Measurements from ENCODE around the gene GUCA1A.
"Not testable (repeated sequence)": the region's sequence is repeated elsewhere in the genome, so short reads cannot be mapped to it uniquely, and the experiment has no call there.

Gene GUCA1A

DNA sequence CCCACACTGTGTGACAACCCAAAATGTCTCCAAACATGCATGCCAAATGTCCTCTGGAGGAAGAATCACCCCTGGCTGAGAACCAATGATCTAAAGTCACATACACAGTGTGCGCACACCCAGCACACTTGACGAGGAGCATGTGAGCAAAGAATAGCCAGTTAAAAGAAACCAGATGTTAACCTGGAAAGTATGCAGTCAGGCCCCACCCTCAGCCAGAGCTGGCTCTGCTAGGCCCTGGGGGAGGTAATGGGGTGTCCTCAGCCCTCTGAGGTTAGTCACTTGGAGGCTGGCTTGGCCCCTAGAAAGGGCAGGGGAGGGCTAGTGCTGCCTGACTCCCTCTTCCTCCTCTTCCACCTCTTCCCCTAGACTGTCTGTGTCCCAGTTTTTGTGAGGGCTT is 15.2 kb upstream of the GUCA1A start:
- Mint-ChIP-seq H3K4me1 (no peaks in the 10 kb centered on the region), H3K27me3 (peaks cover 7% of the 10 kb centered on the region), H3K27ac (no peak overlapping the region), H3K4me3 (no peak overlapping the region), H3K9me3 (no peaks in the 10 kb centered on the region)
- ATAC-seq = no peak
- no peak for DNase-seq

DNA sequence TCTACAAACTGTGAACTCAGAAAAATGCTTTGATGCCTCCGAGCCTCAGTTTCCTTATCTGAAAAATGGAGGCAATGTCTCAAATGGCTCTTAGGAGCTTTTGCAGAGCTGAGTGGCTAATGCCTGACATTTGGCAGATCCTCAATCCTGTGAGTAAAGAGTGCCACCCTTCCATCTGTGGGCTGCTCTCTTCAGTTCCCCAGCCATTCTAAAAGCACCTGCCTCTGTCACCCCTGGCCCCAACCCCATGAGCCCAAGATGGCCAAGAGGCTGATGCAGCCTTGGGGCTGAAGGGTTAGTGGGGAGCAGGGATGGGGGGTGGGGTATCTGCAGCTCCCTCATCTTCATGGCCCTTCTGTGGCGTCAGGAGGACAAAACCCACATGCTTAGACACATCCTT is 14.5 kb upstream of the GUCA1A start:
- no peaks in the 10 kb centered on the region for H3K4me1 Mint-ChIP-seq
- H3K27ac Mint-ChIP-seq = no peak overlapping the region
- no peaks in the 10 kb centered on the region for H3K9me3 Mint-ChIP-seq
- DNase-seq (no peak), ATAC-seq (no peak)
- H3K4me3 Mint-ChIP-seq = no peak overlapping the region
- peaks cover 7% of the 10 kb centered on the region for H3K27me3 Mint-ChIP-seq

DNA sequence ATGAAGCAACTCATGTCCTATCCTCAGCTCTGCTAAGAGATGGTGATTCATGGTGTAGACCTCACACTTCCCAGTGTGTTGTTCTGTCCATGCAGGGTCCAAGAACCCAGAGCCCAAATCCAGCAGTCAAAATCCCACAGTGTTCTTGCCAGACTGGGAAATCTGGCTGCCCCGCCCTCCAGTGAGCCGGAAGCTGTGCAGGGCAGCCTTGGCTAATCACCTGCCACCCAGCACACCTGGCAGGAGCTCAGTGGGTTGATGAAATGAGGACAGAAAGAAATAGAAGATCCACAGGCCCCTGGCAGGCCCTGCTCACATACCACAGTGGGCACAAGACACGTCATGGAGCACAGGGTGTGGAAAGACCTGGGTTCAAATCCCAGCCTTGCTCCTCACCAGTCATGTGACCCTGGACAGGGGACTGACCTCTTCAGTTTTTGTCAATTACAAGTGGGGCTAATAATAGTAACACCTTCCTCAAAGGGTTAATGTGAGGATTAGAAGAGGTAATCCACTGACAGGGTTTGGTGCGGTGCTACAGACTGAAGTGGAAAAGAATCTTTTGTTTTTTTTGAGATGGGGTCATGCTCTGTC is 13.6 kb upstream of the GUCA1A start:
- H3K27ac Mint-ChIP-seq = no peak overlapping the region
- no peaks in the 10 kb centered on the region for H3K9me3 Mint-ChIP-seq
- no peak for ATAC-seq
- H3K4me3 Mint-ChIP-seq = no peak overlapping the region
- DNase-seq = no peak
- no peaks in the 10 kb centered on the region for H3K4me1 Mint-ChIP-seq
- H3K27me3 Mint-ChIP-seq = peaks cover 7% of the 10 kb centered on the region

DNA sequence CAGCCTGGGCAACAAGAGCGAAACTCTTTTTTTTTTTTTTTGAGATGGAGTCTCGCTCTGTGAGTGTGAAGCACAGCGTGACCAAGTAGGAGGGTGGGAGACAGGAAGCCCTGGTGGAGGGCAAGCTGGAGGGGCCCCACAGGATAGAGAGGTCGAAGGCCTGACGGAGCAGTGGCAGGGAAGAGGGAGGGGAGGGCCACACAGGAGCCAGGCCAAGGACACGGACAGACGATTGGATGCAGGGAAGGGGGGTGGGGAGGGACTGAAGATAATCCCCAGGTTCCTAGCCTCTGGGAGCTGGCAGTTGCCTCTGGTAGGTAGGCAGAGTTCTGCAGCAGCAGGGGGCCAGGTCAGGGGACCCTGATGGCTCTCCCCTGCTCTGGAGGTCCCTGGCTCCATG is 10.8 kb upstream of the GUCA1A start:
- DNase-seq (no peak), ATAC-seq (no peak)
- H3K27me3 Mint-ChIP-seq = peaks cover 7% of the 10 kb centered on the region
- no peaks in the 10 kb centered on the region for H3K9me3 Mint-ChIP-seq
- no peak overlapping the region for H3K27ac Mint-ChIP-seq
- no peak overlapping the region for H3K4me3 Mint-ChIP-seq
- H3K4me1 Mint-ChIP-seq = peaks cover 8% of the 10 kb centered on the region

DNA sequence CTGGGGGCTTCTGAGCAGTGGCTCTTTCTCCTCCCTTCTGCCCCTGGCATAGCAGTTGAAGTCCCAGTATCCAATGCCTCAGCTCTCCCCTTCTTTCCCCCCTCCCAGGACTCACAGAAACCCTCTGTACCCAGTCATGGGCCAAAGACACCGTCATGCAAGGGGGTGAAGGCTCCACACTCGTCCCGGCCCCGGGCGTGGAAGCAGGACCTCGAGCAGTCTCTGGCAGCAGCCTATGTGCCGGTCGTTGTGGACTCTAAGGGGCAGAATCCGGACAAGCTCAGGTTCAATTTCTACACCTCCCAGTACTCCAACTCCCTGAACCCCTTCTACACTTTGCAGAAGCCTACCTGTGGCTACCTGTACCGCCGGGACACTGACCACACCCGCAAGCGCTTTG is 10.4 kb upstream of the GUCA1A start:
- no peak overlapping the region for H3K4me3 Mint-ChIP-seq
- H3K4me1 Mint-ChIP-seq = peaks cover 8% of the 10 kb centered on the region
- no peaks in the 10 kb centered on the region for H3K9me3 Mint-ChIP-seq
- H3K27me3 Mint-ChIP-seq = peaks cover 7% of the 10 kb centered on the region
- DNase-seq (no peak), ATAC-seq (no peak)
- no peak overlapping the region for H3K27ac Mint-ChIP-seq

DNA sequence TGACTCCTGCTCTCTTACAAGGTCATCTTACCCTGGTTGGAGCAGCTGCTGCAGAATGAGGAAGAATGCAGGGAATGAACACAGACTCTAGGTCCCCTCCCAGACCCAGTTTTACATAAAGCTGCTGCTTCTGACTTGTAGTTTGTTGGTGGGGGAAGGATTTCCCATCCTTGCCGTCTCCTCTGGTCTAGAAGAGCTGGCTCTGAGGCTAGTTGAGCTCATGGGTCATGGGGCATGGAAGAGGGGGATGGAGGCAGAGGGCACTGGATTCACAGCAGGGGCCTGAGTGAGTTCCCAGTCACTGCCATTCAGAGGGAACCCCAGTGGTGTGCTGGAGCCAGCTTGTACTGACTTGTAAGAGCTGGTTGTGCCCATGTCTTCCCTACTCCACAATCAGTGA is 9.2 kb upstream of the GUCA1A start:
- H3K27me3 Mint-ChIP-seq = peaks cover 7% of the 10 kb centered on the region
- DNase-seq = no peak
- H3K27ac Mint-ChIP-seq = peak overlapping the region in 1 of 2 donors; percentile 84
- H3K4me3 Mint-ChIP-seq = no peak overlapping the region
- H3K9me3 Mint-ChIP-seq = no peaks in the 10 kb centered on the region
- H3K4me1 Mint-ChIP-seq = peaks cover 8% of the 10 kb centered on the region
- ATAC-seq = no peak

DNA sequence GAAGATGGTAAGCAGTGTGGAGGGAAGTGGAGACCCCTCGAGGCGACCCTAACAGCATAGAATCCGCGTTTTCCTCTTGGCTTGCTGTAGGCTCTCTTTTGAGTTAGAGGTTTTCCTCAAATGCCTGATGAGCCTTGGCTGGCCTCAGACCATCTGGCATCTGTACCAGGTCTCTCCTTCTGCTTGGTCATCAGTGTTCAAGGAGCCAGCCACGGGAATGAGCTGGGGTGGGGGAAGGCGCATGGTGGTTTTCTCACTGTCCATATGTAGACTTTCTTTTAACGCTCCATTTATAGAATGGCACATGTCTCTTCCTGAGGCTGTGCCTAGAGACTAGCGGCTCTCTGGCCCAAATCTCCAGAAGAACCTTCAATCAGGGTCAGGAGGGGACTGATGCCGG is 8.1 kb upstream of the GUCA1A start:
- peaks cover 7% of the 10 kb centered on the region for H3K27me3 Mint-ChIP-seq
- no peak overlapping the region for H3K4me3 Mint-ChIP-seq
- ATAC-seq (no peak), DNase-seq (no peak)
- no peaks in the 10 kb centered on the region for H3K9me3 Mint-ChIP-seq
- H3K4me1 Mint-ChIP-seq = peaks cover 8% of the 10 kb centered on the region
- H3K27ac Mint-ChIP-seq = no peak overlapping the region

DNA sequence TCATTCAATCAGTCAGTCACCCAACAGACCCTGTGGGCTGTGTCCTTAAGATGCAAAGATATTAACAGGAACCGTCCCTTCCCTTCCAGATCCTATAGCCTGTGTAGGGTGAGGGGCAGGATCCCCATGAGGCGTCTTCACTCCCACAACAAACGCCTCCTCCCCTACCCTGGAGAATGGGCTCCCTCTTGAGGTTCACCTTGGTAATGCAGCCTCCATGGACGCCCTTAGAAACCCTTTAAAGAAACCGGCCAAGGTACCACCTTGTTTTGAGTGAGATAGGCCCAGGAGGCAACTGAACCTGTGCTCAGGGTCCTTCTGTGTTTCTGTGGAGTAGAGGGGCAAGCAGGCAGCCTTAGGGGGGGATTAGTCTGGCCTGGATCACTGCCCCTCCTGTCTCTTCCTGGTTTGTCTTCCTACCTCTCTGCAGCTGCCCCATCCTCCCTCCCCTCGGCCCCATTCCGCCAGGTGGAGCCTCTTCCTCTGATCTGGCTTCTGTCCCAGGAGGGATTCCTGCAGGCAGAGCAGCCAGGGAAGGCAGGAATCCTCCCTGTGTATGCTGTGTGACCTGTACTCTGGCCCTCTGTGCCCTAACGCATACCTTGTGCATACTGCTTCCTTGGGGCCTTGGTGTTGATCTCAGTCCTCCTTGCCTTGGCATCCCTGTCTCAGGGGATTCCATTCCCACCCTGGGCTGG is 6.6 kb upstream of the GUCA1A start:
- ATAC-seq (peak; percentile 92), DNase-seq (peak; percentile 77 to 79)
- Mint-ChIP-seq H3K9me3 (no peaks in the 10 kb centered on the region), H3K27me3 (no peaks in the 10 kb centered on the region), H3K4me1 (peaks cover 8% of the 10 kb centered on the region), H3K4me3 (no peak overlapping the region), H3K27ac (peak overlapping the region; percentile 88 to 94)

DNA sequence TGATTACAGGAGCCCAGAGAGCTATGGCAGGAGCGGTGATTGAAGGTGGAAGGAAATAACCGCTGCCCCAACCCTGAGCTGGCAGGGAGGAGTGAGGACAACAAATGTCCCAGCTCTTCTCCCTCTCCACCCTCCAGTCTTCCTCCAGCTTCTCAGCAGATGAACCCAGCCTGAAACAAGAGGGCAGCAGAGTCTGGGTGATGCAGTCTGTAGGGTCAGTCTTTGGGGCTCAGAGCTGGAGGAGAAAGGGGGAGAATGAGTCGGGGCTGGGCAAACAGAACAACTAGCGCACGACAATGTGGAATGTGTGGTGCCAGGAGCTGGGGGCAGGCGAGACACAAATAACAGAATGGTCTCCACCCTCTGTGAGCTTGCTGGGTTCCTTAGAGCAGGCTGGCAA is 4.5 kb upstream of the GUCA1A start:
- Mint-ChIP-seq H3K9me3 (no peaks in the 10 kb centered on the region), H3K27me3 (no peaks in the 10 kb centered on the region), H3K27ac (no peak overlapping the region), H3K4me3 (no peak overlapping the region), H3K4me1 (peaks cover 8% of the 10 kb centered on the region)
- no peak for DNase-seq
- ATAC-seq = no peak

DNA sequence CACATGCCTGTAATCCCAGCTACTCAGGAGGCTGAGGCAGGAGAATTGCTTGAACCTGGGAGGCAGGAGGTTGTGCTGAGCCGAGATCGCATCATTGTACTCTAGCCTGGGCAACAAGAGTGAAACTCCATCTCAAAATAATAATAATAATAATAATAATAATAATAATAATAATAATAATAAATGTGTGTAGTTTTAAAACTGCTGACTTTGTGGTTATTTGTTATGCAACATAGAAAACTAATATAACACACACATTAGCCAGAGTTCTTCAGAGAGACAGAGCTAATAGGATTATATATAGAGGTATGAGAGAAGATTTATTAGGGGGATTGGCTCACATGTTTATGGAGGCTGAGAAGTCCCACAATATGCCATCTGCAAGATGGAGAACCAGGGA is 3.4 kb upstream of the GUCA1A start:
- not testable (repeated sequence) for H3K4me1 Mint-ChIP-seq, H3K27me3 Mint-ChIP-seq, H3K9me3 Mint-ChIP-seq, DNase-seq, ATAC-seq, H3K4me3 Mint-ChIP-seq, H3K27ac Mint-ChIP-seq

DNA sequence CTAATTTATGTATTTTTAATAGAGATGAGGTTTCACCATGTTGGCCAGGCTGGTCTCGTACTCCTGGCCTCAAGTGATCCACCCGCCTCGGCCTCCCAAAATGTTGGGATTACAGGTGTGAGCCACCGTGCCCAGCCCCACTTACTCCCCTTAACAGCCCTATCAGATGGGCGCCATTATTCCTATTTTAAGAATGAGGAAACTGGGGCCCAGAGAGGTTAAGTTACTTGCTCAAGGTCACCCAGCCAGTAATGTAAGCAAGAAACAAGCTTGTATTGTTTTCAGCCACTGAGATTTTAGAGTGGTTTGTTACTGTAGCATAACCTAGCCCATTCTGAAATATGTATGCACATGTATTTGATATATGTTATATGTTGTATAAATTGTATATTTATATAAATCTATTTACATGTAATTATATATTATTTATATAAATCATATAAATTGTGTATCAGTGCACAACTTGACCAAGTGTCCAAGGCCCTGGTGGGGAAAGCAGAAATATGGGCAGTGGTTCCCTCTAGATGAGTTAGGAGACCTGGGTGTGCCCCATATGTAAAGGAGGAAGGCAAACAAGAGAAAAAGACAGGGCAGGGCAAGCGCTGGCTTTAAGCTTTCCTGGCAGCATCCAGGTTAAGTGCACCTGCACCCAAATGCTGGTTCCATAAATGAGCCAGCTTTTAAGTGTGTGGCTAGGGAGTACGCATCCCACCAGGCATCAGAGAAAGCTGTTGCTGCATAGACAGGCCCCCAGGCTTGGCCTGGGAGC is 1.2 kb upstream of the GUCA1A start:
- no peak overlapping the region for H3K4me3 Mint-ChIP-seq
- no peaks in the 10 kb centered on the region for H3K9me3 Mint-ChIP-seq
- no peak for DNase-seq
- H3K4me1 Mint-ChIP-seq = peaks cover under 1% of the 10 kb centered on the region
- no peaks in the 10 kb centered on the region for H3K27me3 Mint-ChIP-seq
- no peak for ATAC-seq
- peak overlapping the region; percentile 30 to 44 for H3K27ac Mint-ChIP-seq

DNA sequence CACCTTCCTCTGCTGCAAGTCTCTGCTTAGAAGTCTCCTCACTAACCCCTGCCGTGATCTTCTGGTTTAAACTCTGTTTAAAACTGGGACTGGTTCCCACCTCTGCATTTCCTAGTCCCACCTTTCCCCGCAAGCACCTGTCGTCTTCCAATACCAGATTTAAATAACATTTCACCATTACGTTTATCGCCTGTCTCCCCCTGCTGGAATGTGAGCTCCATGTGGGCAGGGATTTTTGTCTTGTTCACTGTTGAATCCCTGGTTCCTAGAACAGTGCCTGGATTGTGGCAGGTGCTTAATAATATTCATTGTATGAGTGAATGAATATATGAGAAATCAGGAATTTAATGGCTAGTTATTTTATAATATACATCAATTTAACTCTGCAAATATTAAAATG is 2.7 kb downstream of the GUCA1A start:
- H3K27ac Mint-ChIP-seq = no peak overlapping the region

DNA sequence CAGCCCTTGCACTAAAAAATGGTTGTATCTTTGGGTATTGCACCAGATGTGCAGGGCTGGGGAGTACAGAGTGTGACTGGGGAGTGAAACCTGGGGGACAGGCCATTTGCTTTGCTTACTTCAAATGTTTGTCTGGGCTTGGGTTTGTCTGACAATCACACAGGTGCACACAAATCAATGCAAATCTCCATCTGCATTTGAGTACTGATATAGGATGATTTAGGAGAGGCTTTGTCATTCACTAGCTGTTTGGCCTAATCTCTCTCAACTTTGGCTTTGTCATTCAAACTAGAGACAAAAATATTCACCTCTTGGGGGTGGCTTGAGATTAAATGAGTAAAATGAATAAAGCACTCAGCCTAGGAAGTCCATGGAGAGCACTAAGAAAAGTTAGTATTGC is 3.8 kb downstream of the GUCA1A start:
- peaks cover 21% of the 10 kb centered on the region for H3K27me3 Mint-ChIP-seq

More for the DNA sequence above, 2.7 kb downstream of the GUCA1A start:
- Mint-ChIP-seq H3K27me3 (peaks cover 21% of the 10 kb centered on the region), H3K9me3 (no peaks in the 10 kb centered on the region), H3K4me1 (peaks cover 16% of the 10 kb centered on the region), H3K4me3 (no peak overlapping the region)
- DNase-seq (no peak), ATAC-seq (no peak)

DNA sequence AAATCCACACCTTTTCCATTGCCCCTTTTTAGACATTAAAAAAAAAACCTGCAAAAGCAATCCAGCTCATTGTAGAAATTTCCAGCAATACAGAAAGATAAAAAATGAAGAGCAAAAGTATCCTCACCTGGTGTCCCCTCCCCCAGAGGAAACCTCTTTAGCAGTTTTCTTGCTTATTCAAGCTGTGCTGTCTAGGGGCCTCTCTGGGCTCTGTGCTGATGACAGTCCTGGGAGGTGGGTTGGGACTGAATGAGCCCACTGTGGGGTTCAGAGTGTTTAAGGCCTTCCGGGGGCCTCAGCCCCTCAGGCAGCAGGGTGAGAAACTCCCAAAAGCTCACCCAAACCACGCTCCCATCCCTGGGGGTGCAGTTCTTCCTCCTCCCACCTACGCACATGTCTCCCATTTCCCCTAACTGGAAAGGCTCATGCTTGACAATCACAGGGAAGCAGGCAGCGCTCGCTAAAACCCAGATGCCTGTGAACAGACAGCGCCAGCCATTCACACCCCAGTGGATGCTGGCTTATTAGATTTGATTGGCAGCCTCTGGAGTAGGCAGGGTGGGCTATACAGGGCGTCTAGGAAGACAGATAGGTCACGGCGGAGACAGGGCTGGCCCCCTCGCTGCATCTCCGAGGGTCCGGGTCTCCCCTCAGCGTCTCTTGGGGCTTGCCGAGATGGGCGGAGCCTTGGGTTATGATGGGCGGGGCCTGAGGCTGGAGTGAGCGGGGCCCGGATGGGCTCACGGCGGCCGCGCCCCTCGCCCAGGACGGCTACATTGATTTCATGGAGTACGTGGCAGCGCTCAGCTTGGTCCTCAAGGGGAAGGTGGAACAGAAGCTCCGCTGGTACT is 4.6 kb downstream of the GUCA1A start:
- no peak for ATAC-seq
- Mint-ChIP-seq H3K9me3 (no peaks in the 10 kb centered on the region), H3K27ac (peak overlapping the region in 1 of 2 donors; percentile 72), H3K27me3 (peaks cover 21% of the 10 kb centered on the region), H3K4me1 (peaks cover 16% of the 10 kb centered on the region), H3K4me3 (peak overlapping the region in 1 of 2 donors; percentile 56)
- DNase-seq = peak in 1 of 2 donors; percentile 10

More for the DNA sequence above, 3.8 kb downstream of the GUCA1A start:
- peaks cover 16% of the 10 kb centered on the region for H3K4me1 Mint-ChIP-seq
- H3K4me3 Mint-ChIP-seq = no peak overlapping the region
- ATAC-seq (no peak), DNase-seq (no peak)
- no peaks in the 10 kb centered on the region for H3K9me3 Mint-ChIP-seq
- peak overlapping the region in 1 of 2 donors; percentile 15 for H3K27ac Mint-ChIP-seq

DNA sequence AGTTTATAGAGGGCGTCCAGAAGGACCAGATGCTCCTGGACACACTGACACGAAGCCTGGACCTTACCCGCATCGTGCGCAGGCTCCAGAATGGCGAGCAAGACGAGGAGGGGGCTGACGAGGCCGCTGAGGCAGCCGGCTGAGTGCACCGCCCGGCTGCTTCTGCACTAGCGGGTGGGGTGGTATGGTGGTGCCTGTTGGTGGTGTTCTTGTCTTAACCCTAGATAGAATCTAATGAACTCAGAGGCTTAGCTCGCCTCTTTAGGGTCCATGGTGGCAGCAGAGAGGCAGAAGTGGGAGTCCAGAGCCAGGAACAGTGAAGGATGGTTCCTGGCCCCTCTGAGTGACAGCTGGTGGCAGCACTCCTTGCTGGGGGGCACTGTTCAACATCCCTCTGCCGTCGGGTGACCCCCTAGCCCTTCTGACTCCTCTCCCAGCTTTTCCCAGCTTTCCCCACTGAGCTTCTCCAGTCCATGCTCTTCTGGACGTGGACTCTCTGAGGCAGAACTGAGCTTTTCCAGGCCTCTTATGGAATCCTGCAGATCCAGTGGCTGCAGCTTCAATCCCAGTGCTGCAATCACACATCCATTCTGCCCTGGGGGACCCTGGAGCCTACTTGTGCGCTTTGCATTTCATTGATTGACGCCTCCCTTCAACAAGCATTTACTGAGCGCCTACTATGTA is 6.2 kb downstream of the GUCA1A start:
- no peak for ATAC-seq
- H3K27ac Mint-ChIP-seq = no peak overlapping the region
- no peak for DNase-seq
- H3K9me3 Mint-ChIP-seq = no peaks in the 10 kb centered on the region
- peaks cover 21% of the 10 kb centered on the region for H3K27me3 Mint-ChIP-seq
- no peak overlapping the region for H3K4me3 Mint-ChIP-seq
- H3K4me1 Mint-ChIP-seq = peaks cover 16% of the 10 kb centered on the region
